H54 (cell line): Measurements from ENCODE around the gene UGT1A3.

Experiments
- DNase-seq: peaks from one replicate; pipeline ENCODE4 v3.0.0; 2011; ENCODE audit warnings: low spot score, mixed read lengths; ENCODE audit not compliant: insufficient read length
- FAIRE-seq: peaks from 3 replicates; lab custom pipeline; 2011; peaks lifted over from hg19 to GRCh38; lab: Jason Lieb, UNC
- POLR2A ChIP-seq: IDR thresholded peaks from 2 replicates; pipeline ENCODE4 v1.6.1; 2011; ENCODE audit warnings: low read depth, mild to moderate bottlenecking, low read length

The UGT1A3 gene

DNA sequence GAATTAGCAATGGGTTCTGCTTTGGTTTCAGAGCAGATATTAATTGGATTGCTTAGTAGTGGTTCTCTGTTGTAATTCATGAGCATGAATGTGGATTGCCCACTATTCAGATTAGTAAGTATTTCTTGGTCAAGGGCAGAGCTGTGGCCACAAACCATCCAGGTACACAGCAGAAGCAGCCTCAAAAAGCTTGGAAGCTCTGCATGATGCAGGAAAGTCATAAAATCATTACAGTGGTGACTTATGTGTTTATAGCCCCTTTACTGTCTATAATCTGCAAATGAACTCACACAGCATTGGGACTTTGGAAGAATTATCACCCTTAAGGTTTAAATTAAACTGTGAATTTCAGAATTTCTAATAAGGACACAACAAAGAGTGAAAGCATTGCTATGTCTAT lies 29.3 kb downstream of the UGT1A3 start:
- FAIRE-seq, result no peak
- no peak for TF ChIP-seq POLR2A

DNA sequence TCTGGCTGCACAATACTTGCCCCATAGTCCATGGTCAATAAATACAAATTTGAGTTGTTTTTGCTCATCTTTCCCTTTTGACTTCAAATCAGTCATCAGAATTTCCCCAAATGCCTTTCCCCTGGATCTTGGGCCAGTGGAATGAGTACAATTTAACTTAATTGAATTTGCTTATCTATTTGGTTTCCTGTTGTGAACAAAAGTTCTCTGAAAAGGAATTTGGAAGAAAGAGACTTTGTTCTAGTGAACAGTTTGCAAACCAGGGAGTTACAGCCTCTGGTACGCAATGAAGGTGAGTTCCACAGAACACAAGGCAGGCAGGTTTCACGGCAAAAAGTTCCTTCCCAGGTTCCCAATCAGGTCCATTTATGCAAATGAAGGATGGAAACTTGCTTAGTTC lies 30.0 kb downstream of the UGT1A3 start:
- FAIRE-seq (no peak), DNase-seq (no peak)
- TF ChIP-seq POLR2A, result no peak

More for the DNA sequence above, 29.3 kb downstream of the UGT1A3 start:
- no peak for DNase-seq

DNA sequence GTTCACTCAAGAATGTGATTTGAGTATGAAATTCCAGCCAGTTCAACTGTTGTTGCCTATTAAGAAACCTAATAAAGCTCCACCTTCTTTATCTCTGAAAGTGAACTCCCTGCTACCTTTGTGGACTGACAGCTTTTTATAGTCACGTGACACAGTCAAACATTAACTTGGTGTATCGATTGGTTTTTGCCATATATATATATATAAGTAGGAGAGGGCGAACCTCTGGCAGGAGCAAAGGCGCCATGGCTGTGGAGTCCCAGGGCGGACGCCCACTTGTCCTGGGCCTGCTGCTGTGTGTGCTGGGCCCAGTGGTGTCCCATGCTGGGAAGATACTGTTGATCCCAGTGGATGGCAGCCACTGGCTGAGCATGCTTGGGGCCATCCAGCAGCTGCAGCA lies 31.2 kb downstream of the UGT1A3 start, which contains the start of gene UGT1A1:
Gene UGT1A1, plus strand, starts transcription at position 228 of the 400 bp plus-strand sequence. Its CDS starts 18 bp downstream, at position 246.
- FAIRE-seq (no peak), DNase-seq (no peak)
- no peak for TF ChIP-seq POLR2A

DNA sequence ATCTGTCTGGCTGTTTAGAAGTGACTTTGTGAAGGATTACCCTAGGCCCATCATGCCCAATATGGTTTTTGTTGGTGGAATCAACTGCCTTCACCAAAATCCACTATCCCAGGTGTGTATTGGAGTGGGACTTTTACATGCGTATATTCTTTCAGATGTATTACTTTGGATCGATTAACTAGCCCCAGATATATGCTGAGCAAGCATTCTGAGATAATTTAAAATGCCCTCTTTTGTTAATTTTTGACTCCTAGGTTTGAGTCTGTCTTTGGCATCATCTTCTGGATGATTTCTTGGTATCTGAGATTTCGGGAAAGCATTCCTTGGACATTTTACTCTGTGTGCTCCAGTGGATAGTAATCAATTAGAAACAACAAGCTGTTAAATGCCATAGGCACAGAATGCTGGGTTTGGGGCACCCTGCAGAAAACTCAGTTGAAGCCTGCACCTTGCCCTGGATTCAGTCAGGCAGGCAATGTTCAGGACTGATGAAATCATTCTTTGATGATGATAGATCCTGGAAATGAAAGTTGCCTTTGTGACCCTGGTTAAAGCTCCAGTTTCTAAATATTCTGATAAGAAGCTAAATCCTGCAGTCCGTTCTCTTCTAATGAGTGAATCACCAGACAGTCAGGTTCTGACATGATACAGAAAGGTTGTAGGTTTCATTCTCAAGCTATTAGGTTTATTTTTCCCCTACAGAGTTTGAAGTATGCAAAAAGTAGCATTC lies 32.4 kb downstream of the UGT1A3 start:
- FAIRE-seq (no peak), DNase-seq (no peak)
- TF ChIP-seq POLR2A, result no peak

DNA sequence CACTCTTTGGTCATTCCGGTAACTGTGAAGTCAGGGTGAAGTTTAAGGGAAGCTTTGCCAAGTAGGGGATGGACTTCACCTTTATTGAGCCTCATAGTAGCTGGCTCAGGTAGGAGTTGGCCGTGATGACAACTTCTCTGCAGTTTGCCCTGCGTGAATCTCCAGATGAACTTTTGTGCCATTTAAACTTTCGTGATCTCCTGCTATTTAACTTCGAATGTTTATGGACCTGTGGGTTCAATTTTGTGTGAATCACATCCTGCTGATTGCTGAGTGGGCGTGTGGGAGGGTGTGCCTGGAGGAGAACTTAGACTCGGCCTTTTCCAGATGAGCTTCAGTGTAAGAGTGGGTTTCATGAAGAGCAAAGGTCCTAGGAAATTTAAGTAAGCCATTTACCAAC lies 35.4 kb downstream of the UGT1A3 start:
- DNase-seq (no peak), FAIRE-seq (no peak)
- TF ChIP-seq POLR2A, result no peak

DNA sequence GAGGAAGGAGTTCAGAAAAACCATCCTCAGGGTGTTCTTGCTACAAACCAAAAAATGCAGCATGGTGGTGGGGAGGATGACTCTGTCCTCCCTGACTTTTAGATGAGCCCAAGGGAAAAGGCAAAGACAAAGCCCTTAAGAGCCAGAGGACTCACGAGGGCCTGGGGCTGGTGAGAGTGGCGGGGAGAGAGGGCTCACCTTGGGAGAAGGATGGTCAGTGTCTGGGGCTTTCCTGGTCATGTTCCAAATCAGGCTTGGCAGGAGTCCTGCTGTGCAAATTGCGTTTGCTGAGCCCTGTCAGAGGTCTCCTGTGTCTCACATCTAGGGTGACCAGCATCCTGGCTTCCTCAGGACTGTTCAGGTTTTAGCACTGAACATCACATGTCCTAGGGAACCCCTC lies 35.9 kb downstream of the UGT1A3 start:
- FAIRE-seq (no peak), DNase-seq (no peak)
- TF ChIP-seq POLR2A, result no peak

DNA sequence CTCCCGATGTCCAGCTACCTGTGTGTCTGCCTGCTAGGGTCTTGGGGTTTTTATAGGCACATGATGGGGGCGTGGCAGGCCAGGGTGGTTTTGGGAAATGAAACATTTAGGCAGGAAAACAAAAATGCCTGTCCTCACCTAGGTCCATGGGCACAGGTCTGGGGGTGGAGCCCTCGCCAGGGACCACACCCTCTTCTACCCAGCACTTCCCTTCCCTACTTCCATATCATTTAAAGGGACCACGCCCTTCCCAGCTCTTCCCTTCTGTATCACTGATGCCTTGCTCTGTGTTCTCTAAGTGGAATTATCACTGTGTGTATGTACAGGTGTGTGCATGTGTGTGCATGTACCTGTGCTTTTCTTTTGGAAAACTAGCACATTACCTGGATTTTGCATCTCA lies 37.6 kb downstream of the UGT1A3 start:
- no peak for FAIRE-seq
- no peak for DNase-seq

DNA sequence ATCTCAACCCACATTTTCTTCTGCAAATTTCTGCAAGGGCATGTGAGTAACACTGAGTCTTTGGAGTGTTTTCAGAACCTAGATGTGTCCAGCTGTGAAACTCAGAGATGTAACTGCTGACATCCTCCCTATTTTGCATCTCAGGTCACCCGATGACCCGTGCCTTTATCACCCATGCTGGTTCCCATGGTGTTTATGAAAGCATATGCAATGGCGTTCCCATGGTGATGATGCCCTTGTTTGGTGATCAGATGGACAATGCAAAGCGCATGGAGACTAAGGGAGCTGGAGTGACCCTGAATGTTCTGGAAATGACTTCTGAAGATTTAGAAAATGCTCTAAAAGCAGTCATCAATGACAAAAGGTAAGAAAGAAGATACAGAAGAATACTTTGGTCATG lies 39.2 kb downstream of the UGT1A3 start:
- no peak for FAIRE-seq
- DNase-seq, result no peak

More for the DNA sequence above, 37.6 kb downstream of the UGT1A3 start:
- no peak for TF ChIP-seq POLR2A

DNA sequence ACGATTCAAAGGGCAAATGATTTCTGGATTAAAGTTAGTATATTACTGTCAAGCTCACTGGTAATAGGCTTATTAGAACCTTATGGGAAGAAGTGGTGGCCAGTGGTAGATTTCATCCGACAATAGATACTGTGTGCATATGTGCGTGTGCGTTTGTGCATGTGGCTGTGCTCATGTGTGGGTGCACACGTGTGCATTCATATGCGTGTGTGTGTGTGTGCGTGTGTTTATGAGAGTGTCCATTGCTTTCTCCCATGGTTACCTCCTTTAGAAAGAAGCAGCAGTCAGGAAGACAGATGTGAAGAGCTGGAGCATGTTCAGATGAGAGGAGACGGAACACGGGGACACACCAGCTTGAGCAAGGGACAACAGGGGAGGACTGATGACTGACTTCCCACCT lies 40.4 kb downstream of the UGT1A3 start:
- no peak for FAIRE-seq
- DNase-seq, result no peak
- no peak for TF ChIP-seq POLR2A

More for the DNA sequence above, 39.2 kb downstream of the UGT1A3 start:
- no peak for TF ChIP-seq POLR2A

DNA sequence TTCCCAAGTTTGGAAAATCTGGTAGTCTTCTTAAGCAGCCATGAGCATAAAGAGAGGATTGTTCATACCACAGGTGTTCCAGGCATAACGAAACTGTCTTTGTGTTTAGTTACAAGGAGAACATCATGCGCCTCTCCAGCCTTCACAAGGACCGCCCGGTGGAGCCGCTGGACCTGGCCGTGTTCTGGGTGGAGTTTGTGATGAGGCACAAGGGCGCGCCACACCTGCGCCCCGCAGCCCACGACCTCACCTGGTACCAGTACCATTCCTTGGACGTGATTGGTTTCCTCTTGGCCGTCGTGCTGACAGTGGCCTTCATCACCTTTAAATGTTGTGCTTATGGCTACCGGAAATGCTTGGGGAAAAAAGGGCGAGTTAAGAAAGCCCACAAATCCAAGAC lies 43.3 kb downstream of the UGT1A3 start:
- no peak for TF ChIP-seq POLR2A
- FAIRE-seq (no peak), DNase-seq (no peak)

DNA sequence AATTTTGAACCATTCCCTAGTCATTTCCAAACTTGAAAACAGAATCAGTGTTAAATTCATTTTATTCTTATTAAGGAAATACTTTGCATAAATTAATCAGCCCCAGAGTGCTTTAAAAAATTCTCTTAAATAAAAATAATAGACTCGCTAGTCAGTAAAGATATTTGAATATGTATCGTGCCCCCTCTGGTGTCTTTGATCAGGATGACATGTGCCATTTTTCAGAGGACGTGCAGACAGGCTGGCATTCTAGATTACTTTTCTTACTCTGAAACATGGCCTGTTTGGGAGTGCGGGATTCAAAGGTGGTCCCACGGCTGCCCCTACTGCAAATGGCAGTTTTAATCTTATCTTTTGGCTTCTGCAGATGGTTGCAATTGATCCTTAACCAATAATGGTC lies 43.7 kb downstream of the UGT1A3 start:
- DNase-seq, result no peak
- no peak for TF ChIP-seq POLR2A
- no peak for FAIRE-seq

DNA sequence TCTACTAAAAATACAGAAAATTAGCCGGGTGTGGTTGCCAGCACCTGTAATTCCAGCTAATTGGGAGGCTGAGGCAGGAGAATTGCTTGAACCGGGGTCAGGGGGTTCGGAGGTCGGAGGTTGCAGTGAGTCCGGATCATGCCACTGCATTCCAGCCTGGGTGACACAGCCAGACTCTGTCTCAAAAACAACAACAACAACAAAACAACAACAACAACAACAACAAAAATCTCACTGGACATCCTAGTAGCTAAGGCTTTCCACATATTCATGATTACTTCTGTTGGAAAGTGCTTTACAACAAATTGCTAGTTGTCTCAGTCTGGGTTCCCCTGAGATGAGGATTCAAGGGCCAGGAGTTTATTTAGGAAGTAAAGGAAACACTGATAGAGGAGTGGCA lies 45.0 kb downstream of the UGT1A3 start:
- DNase-seq, result no peak
- TF ChIP-seq POLR2A, result no peak
- no peak for FAIRE-seq

DNA sequence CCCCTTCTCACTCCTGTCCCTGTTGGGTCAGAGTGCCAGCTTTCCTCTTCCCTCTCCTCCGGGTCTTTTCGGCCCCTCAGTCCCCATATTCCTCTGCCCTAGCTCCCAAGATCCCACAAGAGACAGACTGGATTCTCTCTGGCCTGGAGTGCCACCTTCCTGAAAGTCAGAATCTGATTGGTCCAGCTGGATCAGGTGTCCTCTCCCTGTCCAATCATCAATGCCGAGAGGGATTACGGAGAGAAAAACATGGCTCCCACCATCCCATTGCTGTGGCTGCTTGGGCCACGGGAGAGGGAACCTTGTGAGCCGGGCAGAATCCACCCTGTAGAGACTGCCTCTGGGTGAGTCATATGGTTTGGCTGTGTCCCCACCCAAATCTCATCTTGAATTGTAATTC lies 46.6 kb downstream of the UGT1A3 start:
- FAIRE-seq (no peak), DNase-seq (no peak)
- TF ChIP-seq POLR2A, result no peak

DNA sequence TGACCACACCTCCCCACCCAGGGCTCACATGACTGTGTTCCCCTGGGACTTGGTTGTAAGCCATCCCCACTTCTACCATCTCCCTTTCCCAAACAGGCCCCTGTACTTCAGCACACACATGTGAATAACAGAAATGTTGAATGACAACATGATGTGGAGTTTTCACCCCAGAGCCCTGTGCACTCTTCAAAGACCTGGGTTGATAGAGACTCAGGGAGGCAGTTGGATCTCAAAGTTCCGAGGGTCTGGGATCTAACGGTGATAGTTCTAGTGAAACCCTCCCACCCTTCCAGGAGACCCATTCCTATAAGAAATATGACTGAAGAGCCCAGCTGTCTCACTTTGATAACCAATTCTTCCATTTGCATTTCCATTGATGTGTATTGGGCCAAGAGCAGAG lies 49.2 kb downstream of the UGT1A3 start, which contains the start of gene MROH2A:
Gene MROH2A, plus strand, starts transcription at position 301 of the 400 bp plus-strand sequence. CDS start 1,029 bp downstream, outside the sequence.
- no peak for TF ChIP-seq POLR2A
- DNase-seq, result no peak
- FAIRE-seq, result no peak

DNA sequence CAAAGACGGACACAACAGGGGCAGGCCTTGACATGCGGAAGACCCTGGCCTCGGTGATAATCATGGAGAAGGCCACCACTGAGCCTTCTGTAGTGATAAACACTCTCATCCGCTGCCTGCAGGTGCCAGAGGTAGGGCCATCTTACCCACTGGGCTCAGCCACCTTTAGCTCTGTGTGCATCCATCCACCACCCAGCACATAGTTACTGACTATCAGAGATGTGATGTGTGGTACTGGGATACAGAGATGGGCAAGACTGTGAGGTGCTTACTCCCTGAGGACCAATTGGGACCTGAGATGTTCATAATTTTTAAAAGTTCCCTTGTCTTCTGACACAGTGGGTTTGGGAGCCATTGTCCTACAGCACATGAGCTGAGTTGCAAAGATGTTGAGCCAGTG lies 50.9 kb downstream of the UGT1A3 start:
- FAIRE-seq (no peak), DNase-seq (no peak)
- TF ChIP-seq POLR2A, result no peak
